Dendritic cell treated with granulocyte-macrophage colony-stimulating factor and Interleukin-4, amounts not matched to agents 40 ng/mL and 50 ng/mL, for 4 days (primary cell): ENCODE measurements around the gene CRYBA1.
"Not testable (repeated sequence)": the region's sequence is repeated elsewhere in the genome, so short reads cannot be mapped to it uniquely, and the experiment has no call there.

ENCODE experiments used
- H3K27ac Mint-ChIP-seq: one replicate; pipeline ENCODE4 v1.8.0; 2022; ENCODE audit warnings: mild to moderate bottlenecking, mixed read lengths
- H3K27me3 Mint-ChIP-seq: one replicate; pipeline ENCODE4 v1.8.0; 2022; ENCODE audit warnings: mild to moderate bottlenecking, mixed read lengths
- H3K36me3 Mint-ChIP-seq: one replicate; pipeline ENCODE4 v1.8.0; 2022; ENCODE audit warnings: low read depth, mixed read lengths
- H3K4me1 Mint-ChIP-seq: one replicate; pipeline ENCODE4 v1.8.0; 2022; ENCODE audit warnings: low read depth, mixed read lengths
- H3K4me3 Mint-ChIP-seq: one replicate; pipeline ENCODE4 v1.8.0; 2022; ENCODE audit warnings: mild to moderate bottlenecking, moderate library complexity, mixed read lengths
- H3K9me3 Mint-ChIP-seq: one replicate; pipeline ENCODE4 v1.8.0; 2022; ENCODE audit warnings: mixed read lengths
- intact Hi-C: fragments of 100-400 bp; cut with micrococcal nuclease; formaldehyde crosslinking; loops from one replicate; pipeline ENCODE4 v1.15.0; 2022

The CRYBA1 gene, protein sequence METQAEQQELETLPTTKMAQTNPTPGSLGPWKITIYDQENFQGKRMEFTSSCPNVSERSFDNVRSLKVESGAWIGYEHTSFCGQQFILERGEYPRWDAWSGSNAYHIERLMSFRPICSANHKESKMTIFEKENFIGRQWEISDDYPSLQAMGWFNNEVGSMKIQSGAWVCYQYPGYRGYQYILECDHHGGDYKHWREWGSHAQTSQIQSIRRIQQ

DNA sequence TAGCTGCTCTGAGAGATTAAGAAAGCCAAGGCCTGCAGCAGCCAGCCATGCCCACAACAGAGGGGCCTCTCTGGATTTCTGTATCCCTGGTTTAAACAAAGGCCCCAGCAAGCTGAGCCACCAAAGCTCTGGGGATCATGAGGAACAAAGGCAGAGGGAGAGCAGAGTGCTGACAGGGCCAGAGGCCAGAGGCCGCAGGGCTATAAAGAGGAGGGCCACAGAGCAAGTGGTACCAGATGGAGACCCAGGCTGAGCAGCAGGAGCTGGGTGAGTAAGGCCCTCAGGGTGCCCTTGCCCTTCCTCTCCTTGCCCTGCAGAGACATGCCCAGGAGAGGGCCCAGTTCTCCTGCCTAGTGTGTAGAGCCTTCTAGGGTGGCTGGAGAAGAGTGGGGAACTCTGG is at the start of gene CRYBA1:
Gene CRYBA1, plus strand, starts transcription at position 232 of the 400 bp plus-strand sequence. Its CDS starts 5 bp downstream, at position 237.
- H3K4me3 Mint-ChIP-seq = no peak within 1 kb of the TSS
- H3K27ac Mint-ChIP-seq = no peak within 1 kb of the TSS
- peaks cover 35% of the 10 kb centered on the region for H3K36me3 Mint-ChIP-seq
- H3K4me1 Mint-ChIP-seq = peaks cover 25% of the 10 kb centered on the region
- intact Hi-C loops = no loop called here
- H3K9me3 Mint-ChIP-seq = no peaks in the 10 kb centered on the region
- no peaks in the 10 kb centered on the region for H3K27me3 Mint-ChIP-seq

DNA sequence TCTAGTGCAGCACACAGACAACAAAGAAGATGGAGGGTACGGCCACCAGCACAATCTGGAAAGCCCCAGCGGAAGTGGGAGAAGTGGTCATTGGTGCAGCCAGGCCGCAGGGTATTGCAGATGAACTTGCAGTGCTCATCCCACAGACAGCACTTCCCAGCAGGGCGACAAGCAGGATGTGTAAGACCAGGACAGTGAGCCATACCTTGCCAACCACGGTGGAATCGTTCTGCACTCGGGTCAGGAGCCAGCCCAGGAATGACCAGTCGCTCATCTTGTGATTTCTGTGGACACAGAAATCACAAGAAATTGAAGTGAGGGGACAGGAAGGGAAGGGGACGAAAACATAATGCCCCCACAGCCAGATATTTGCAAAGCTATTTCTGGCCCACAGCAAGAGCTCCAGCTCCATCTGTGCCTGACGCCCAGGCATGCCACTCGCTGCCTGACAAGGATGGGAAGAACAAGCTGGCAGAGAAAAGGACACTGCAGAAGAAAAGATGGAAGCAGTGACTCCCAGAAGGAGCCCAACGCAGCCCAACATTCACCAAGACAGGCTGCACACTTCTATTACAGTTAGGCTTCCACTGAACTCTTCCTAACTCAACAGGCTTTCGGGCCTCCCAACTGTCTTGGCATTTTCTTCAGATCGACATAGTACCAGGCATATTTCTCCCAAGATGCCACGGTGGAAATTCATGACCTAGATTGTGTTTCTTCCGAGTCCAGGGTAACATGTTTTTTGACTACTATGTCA is 49.0 kb upstream of the CRYBA1 start:
- Mint-ChIP-seq H3K27me3 (no peaks in the 10 kb centered on the region), H3K36me3 (no peaks in the 10 kb centered on the region)
- intact Hi-C loops = no loop called here

DNA sequence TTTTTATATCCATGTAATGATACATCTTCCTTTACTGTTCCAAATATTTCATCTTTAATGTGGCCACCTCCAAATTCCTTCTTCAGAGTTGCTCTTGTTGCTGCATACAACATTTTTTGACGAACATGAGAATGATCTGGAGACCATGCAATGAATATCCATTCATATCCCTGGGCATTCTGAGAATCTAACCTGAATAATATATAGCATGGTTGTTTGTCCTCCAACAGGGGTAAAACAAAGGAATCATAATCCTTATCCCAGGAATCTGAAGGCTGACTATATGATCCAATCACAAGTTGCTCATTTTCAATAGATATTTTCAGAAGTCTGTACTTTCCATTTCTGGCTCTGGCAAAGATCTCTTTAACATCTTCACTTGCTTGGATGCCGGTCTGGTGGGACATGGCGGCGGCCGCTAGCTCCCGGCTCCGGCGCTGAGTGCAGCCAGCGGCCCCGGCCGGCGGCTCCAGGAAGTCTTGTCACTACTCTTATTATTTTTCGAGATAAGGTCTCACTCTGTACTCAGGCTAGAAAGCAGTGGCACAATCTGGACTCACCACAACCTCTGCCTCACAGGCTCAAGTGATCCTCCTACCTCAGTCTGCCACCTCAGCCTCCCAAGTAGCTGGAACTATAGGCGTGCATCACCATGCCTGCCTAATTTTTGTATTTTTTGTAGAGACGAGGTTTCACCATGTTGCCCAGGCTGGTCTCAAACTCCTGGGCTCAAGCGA is 42.4 kb upstream of the CRYBA1 start:
- H3K27me3 Mint-ChIP-seq, intact Hi-C loops, H3K4me3 Mint-ChIP-seq, H3K9me3 Mint-ChIP-seq, H3K36me3 Mint-ChIP-seq: not testable (repeated sequence)
- peak overlapping the region; percentile 53 for H3K27ac Mint-ChIP-seq
- peaks cover 44% of the 10 kb centered on the region for H3K4me1 Mint-ChIP-seq

More for the DNA sequence above, 49.0 kb upstream of the CRYBA1 start:
- Mint-ChIP-seq H3K27ac (peak overlapping the region; percentile 87), H3K9me3 (no peaks in the 10 kb centered on the region), H3K4me3 (no peak overlapping the region), H3K4me1 (peaks cover 70% of the 10 kb centered on the region)

DNA sequence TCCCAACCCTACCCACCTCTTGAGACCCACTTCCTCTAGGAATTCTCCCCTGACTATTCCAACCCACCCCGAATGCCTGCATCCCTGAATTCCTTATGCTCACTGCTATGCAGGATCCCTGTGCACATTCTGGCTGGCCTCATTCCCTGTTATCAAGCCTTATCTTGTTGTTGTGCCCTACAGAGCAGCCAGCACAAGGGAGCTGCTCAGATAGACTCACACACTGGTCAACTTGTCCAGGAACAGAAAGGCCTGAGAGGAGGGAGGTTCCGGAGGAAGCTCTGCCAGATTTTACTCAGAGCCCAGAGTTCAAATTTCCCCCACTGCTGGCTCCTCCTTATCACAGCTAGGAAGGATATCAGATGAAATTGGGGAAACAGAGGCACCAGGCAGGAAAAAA is 41.6 kb upstream of the CRYBA1 start:
- Mint-ChIP-seq H3K27me3 (peaks cover 2% of the 10 kb centered on the region), H3K4me1 (peaks cover 41% of the 10 kb centered on the region), H3K4me3 (no peak overlapping the region), H3K9me3 (no peaks in the 10 kb centered on the region), H3K36me3 (no peaks in the 10 kb centered on the region), H3K27ac (peak overlapping the region; percentile 53)
- intact Hi-C loops = no loop called here

DNA sequence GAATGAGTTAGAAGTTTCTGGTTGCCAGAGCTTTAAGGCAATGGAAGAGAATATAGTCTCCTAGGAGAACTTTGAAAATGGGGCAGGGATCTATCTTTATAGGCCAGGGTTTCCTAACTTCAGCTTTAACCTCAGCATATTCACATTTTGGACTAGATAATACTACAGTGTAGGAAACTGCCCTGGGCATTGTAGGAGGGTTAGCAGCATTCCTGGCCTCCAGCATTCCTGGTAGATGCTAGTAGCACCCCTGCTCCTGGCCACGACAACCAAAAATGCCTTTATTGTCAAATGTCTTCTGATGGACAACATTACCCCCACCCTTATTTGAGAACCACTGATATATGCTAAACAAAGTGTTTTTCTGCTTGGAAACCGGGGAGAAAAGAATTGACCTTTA is 38.7 kb upstream of the CRYBA1 start:
- Mint-ChIP-seq H3K27ac (no peak overlapping the region), H3K27me3 (peaks cover 2% of the 10 kb centered on the region), H3K36me3 (no peaks in the 10 kb centered on the region), H3K9me3 (no peaks in the 10 kb centered on the region), H3K4me3 (no peak overlapping the region), H3K4me1 (peaks cover 51% of the 10 kb centered on the region)
- intact Hi-C loops = no loop called here

DNA sequence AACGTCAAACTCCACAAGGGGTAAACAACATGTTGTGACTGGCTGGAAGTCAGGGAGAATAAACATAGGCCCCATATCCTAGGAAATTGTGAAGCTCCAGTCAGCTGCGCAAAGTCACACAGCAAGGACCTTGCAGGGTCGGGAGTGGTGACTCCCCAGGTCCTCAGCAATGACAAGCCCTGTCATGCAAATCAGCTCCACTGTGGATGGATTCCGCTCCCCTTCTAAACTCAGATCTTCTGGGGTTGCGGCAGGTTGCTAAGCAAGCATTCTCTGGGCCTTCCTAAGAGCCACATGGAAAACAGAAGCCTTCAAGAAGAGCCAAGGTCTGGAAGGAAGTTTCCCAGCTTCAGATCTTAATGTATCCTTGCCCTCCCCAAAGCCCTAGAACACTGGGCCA is 37.6 kb upstream of the CRYBA1 start:
- Mint-ChIP-seq H3K27ac (no peak overlapping the region), H3K9me3 (no peaks in the 10 kb centered on the region), H3K36me3 (no peaks in the 10 kb centered on the region), H3K27me3 (peaks cover 2% of the 10 kb centered on the region), H3K4me3 (no peak overlapping the region), H3K4me1 (peaks cover 48% of the 10 kb centered on the region)
- intact Hi-C loops = no loop called here

DNA sequence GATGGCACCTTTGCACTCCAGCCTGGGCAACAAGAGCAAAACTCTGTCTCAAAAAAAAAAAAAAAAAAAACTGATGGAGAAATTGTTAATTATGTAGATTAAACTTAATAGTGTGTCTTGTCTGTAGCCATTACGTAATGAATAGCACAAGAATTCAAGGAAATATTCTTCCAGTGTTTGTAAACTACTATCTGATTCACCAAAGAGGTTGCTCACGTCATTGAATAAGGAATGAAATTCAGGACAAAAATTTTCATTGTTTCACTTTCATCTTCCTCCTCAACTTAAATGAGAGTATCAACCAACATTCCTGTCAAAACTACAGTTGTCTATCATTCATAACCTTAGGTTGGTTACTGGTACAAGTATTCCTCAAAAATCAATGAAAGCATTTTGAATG is 35.8 kb upstream of the CRYBA1 start:
- H3K4me1 Mint-ChIP-seq = peaks cover 45% of the 10 kb centered on the region
- no peaks in the 10 kb centered on the region for H3K9me3 Mint-ChIP-seq
- no peaks in the 10 kb centered on the region for H3K27me3 Mint-ChIP-seq
- peak overlapping the region; percentile 88 for H3K27ac Mint-ChIP-seq
- no peaks in the 10 kb centered on the region for H3K36me3 Mint-ChIP-seq
- intact Hi-C loops = loop anchor here (5.0 kb wide), 2 partner anchors 34 to 81 kb away; partner anchors contain the start of gene NUFIP2
- H3K4me3 Mint-ChIP-seq = no peak overlapping the region

DNA sequence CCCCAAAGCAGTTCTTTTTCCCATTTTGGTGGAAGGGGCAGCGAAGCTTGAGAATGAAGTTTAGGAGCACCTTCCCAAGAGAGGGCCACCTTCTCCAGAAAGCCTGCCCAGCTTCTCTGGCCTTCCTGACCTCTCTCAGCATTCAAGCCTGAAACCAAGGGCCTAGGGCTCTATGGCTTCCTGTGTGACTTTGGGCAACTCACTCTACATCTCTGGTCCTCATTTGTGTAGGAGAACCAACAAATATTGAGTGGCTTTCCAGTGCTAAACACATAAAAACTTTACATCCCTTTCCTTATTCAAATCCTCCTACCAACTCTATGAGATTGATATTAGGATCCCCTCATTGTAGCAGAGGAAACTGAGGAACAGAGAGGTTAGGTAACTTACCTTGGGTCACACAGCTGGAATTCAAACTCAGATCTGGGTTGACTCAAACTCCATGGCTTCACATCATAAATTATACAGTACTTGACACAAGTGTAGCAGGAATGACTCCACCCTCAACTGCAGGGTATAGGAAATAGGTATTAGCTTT is 34.5 kb upstream of the CRYBA1 start:
- Mint-ChIP-seq H3K27ac (peak overlapping the region; percentile 88), H3K27me3 (no peaks in the 10 kb centered on the region), H3K4me3 (no peak overlapping the region), H3K9me3 (no peaks in the 10 kb centered on the region), H3K36me3 (no peaks in the 10 kb centered on the region), H3K4me1 (peaks cover 57% of the 10 kb centered on the region)
- intact Hi-C loops = loop anchor here (5.0 kb wide), 2 partner anchors 35 to 80 kb away; partner anchors contain the start of gene NUFIP2

DNA sequence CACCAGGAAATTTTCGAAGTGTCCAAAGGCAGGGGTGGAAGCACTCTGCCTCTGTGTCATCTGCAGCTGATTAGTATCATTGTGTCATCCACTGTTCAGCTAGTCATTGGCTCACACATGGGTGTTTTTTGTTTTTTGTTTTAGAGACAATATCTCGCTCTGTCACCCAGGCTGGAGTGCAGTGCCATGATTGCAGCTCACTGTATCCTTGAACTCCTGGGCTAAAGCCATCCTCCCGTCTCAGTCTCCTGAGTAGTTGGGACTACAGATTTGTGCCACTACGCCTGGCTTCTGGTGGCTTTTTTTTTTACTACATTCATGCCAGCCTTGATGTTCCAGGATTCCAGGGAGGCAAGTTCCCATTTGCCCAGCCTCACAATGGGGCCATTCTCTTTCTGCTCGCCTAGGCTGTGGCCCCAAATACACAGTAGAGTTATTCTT is 34.0 kb upstream of the CRYBA1 start:
- Mint-ChIP-seq H3K36me3 (no peaks in the 10 kb centered on the region), H3K4me1 (peaks cover 62% of the 10 kb centered on the region), H3K9me3 (no peaks in the 10 kb centered on the region), H3K27me3 (no peaks in the 10 kb centered on the region), H3K4me3 (peak overlapping the region; percentile 17), H3K27ac (peak overlapping the region; percentile 88)
- intact Hi-C loops = loop anchor here (5.0 kb wide), 2 partner anchors 35 to 80 kb away; partner anchors contain the start of gene NUFIP2

DNA sequence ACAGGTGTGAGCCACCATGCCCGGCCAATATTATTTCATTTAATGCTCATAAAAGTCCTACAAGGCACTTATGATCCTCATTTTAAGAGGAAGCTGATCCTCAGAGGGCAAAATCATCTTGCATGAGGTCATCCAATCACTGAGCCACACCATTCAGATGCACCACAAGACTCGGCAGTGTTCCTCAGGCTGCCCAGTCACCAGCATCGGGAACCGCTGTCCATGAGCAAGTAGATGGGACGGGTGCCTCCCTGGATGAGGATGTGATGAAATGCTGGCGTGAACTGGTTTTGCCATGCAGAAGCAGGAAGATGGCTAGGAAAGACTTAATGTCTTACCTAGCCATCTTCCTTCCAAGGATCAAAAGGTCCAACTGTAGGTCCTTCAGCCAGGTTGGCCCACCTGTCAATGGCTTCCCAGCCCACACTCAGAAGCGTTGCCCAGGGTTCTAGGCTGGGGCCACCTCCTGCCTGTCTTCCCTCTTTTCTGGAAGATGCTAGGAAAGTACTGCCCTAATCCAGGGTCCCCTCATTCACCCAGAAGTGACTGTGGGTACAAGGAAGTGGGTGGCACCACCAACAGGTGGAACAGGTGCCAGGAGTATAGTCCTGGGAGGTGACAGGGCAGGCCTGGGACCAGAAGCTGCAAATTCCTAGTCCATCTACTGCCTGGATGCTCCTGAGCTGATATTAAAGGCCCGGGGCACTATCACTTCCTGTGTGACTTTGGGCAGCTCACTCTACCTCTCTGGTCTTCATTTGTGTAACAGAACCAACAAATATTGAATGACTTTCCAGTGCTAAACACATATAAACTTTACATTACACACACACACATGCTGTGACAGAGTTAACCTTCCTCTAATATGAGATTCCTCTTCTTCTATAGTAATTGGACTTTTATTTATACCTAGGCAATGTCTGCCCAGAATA is 32.2 kb upstream of the CRYBA1 start:
- intact Hi-C loops = loop anchor here (5.0 kb wide), 2 partner anchors 37 to 78 kb away; partner anchors contain the start of gene NUFIP2
- peaks cover 68% of the 10 kb centered on the region for H3K4me1 Mint-ChIP-seq
- H3K4me3 Mint-ChIP-seq = no peak overlapping the region
- peak overlapping the region; percentile 88 for H3K27ac Mint-ChIP-seq
- H3K9me3 Mint-ChIP-seq = no peaks in the 10 kb centered on the region
- H3K27me3 Mint-ChIP-seq = no peaks in the 10 kb centered on the region
- no peaks in the 10 kb centered on the region for H3K36me3 Mint-ChIP-seq

DNA sequence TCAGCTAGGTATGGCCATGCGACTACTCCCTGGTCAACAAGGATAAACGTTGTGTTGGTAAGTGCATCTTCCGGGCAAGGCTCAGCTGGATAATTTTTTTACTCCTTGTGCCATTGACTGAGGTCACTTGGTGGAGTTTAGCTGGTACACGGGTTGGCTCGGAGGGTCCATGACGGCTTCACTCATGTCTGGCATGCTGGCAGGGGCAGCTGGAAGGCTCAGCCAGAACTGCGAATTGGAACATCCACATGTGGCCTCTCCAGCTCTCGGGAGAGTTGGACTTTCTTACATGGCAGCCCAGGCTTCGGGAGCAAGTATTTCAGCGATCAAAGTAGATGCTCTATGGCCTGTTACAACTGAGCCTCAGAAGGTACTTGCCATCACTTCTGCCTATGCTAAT is 31.5 kb upstream of the CRYBA1 start:
- H3K36me3 Mint-ChIP-seq = no peaks in the 10 kb centered on the region
- H3K4me3 Mint-ChIP-seq = no peak overlapping the region
- peak overlapping the region; percentile 88 for H3K27ac Mint-ChIP-seq
- peaks cover 67% of the 10 kb centered on the region for H3K4me1 Mint-ChIP-seq
- no peaks in the 10 kb centered on the region for H3K9me3 Mint-ChIP-seq
- intact Hi-C loops = no loop called here
- H3K27me3 Mint-ChIP-seq = no peaks in the 10 kb centered on the region

DNA sequence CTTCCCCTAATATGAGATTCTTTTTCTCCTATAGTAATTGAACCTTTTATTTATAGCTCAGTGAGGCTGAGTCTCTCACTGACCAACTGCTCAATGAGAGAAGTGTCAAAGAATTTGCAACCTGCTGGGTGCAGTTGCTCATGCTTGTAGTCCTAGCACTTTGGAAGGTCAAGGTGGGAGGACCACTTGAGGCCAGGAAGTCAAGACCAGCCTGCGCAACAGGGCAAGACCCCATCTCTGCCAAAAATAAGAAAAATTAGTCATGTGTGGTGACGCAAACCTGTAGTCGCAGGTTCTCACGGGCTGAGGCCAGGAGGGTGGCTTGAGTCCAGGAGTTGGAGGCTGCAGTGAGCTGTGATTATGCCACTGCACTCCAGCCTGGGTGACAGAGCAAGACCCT is 30.9 kb upstream of the CRYBA1 start:
- Mint-ChIP-seq H3K36me3 (no peaks in the 10 kb centered on the region), H3K9me3 (no peaks in the 10 kb centered on the region), H3K4me3 (no peak overlapping the region), H3K27ac (peak overlapping the region; percentile 88), H3K27me3 (no peaks in the 10 kb centered on the region), H3K4me1 (peaks cover 63% of the 10 kb centered on the region)
- intact Hi-C loops = no loop called here

DNA sequence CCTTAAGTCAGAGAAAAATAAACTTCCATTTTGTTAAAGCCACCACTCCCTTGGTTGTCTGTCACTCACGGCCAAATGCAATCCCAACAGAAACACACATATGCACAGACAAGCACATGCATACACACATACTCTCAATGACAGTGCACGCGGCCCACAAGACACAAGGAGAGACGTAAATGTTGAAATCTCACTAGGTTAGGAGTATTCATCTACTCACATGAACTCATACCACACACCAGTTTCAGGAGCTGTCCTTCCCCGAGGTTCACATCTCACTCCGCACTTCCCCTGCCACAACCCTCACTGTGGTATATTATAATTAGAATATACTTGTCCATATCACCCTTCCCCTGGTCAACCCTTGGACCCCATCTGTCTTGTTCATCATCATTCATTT is 30.5 kb upstream of the CRYBA1 start:
- intact Hi-C loops = no loop called here
- no peaks in the 10 kb centered on the region for H3K9me3 Mint-ChIP-seq
- no peak overlapping the region for H3K4me3 Mint-ChIP-seq
- H3K36me3 Mint-ChIP-seq = no peaks in the 10 kb centered on the region
- H3K4me1 Mint-ChIP-seq = peaks cover 62% of the 10 kb centered on the region
- H3K27me3 Mint-ChIP-seq = no peaks in the 10 kb centered on the region
- peak overlapping the region; percentile 88 for H3K27ac Mint-ChIP-seq
